GM19452 (cell line): ENCODE data around the gene ZNF792.
"Not testable (repeated sequence)": the region's sequence is repeated elsewhere in the genome, so short reads cannot be mapped to it uniquely, and the experiment has no call there.

ENCODE experiments used
- ATAC-seq: cut with Tn5 transposase; IDR thresholded peaks from one replicate; pipeline ENCODE4 v1.9.1; 2021; ENCODE audit not compliant: unreplicated experiment

The ZNF792 gene

GRCh38 chr19:34963573-34964406, at the start of gene ZNF792:
ZNF792 (minus strand) TSS chr19:34964229; CDS start chr19:34963662, 567 bp downstream.
- ATAC-seq, result peak; percentile 79

- ATAC-seq, result no peak
Observed at GRCh38 chr19:35013041-35013819, 49.2 kb upstream of the ZNF792 start.

DNA sequence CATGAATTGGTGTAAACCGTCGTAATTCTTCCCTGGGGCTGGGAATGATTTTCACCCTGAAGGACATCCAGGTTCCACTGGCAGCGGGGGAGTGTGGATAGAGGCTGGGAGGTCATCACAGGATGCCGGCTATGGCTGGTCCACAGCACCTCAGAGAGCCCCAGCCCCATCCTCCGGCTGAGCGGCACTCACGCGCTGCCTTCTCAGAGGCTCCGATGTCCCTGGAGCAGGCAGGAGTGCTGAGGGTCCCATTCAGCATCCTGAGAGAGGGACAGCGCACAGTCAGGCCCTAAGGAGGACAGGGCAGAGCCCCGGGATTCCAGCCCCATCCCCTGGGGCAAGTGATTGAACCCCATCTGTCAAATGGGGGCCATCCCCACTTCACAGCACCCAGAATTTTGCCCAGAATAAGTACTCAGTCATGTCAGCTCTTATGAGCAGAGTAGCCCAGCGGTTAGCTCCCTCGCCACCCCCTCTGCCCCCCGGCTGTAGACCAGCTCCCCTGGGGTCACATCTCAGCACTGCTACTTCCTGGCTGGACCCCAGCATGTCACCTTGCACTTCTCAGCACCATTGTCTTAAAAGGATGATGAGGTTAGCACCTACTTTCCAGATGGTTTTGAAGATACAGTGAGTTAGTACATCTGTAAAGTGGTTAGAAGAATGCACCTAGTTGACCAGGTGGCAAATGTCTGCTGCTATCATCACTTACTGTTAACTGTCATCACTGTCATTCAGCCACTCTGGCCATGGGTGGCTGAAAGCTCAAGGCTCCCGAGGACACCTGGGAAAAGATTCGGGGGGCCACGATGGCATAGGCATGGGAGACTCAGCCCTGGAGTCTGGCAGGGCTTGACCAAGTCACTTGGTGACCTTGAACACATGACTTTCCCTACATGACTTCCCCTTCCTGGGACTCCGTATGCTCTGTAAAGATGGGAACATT, 48.0 kb upstream of the ZNF792 start:
- ATAC-seq, result no peak

GRCh38 chr19:35011091-35011689, 47.2 kb upstream of the ZNF792 start:
- no peak for ATAC-seq

GRCh38 chr19:35009424-35010415, 45.7 kb upstream of the ZNF792 start:
- ATAC-seq, result no peak

DNA sequence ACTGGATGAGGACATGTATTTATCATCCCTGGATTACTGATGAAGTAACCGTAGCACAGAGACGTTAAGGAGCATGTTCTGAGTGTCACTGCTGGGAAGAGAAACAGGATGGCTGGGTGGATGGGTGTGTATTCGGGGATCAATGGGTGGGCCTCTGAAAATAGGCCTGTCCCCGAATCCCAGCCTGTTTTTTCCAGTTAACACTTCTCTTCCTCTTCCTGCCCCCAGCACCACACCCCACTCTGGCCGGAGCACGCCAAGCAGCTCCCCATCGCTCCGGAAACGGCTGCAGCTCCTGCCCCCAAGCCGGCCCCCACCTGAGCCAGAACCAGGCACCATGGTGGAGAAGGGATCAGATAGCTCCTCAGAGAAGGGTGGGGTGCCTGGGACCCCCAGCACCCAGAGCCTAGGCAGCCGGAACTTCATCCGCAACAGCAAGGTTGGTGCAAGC, 44.9 kb upstream of the ZNF792 start:
- no peak for ATAC-seq

DNA sequence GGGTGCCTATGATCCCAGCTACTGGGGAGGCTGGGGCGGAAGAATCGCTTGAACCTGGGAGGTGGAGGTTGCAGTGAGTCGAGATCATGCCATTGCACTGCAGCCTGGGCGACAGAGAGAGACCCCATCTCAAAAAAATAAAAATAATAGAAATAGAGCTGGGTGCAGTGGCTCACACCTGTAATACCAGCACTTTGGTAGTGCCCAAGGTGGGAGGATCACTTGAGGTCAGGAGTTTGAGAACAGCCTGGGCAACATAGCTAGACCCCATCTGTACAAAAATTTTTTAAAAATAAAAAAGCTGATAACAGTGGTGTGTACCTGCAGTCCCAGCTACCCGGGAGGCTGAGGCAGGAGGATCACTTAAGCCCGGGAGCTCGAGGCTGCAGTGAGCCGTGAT, 43.4 kb upstream of the ZNF792 start:
- ATAC-seq, result not testable (repeated sequence)

DNA sequence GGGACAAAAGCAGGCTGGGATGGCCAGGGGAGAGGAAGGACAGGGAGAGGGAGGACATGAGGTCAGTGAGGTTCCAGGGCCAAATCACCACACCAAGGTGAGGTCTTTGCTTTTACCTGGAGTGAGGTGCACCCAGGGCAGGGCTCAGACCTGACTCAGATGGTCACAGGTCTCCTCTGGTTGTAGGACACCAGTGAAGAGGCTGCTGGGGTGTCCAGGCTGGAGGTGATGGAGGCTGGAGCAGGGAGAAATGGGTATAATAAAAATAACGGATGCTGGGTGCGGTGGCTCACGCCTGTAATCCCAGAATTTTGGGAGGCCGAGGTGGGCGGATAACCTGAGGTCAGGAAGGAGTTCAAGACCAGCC, 43.0 kb upstream of the ZNF792 start:
- no peak for ATAC-seq

- ATAC-seq, result no peak
Observed at GRCh38 chr19:35006342-35006998, 42.4 kb upstream of the ZNF792 start.

GRCh38 chr19:35006007-35006341, 41.9 kb upstream of the ZNF792 start:
- ATAC-seq, result not testable (repeated sequence)

DNA sequence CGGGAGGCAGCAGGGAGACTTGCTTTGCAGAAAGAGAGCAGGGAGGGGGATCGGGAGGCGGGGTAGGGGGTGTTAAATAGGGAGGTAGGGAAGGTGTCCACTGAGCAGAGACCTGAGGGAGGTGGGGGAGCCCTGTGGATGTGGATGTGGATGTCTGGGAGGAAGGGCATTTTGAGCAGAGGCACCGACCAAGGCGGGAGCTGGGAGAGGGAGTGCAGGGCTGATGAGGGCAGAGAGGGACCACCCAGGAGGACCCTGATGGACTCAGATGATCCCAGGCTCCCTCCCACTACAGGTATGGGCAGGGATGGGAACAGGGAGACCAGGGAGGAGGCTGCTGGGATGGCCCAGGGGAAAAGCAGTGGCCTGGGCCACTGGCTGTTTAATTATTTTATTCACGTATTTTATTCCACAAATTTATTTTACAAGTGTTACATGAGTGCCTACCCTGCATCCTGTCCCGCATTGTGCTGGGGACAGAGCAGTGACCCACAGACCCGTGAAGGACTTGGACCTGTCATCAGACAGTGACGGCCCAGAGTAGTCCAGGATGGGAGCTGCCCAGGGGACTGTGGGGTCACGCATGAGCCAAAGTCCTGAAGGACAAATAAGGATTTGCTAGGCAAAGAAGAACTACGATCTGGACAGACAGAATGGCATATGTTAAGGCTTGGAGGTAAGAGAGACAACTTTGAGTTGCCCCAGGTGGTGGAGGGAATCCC, 41.4 kb upstream of the ZNF792 start:
- no peak for ATAC-seq

- ATAC-seq, result no peak
Observed at GRCh38 chr19:35004517-35005255, 40.7 kb upstream of the ZNF792 start.

- ATAC-seq, result no peak
Observed at GRCh38 chr19:35002037-35002535, 38.1 kb upstream of the ZNF792 start.

DNA sequence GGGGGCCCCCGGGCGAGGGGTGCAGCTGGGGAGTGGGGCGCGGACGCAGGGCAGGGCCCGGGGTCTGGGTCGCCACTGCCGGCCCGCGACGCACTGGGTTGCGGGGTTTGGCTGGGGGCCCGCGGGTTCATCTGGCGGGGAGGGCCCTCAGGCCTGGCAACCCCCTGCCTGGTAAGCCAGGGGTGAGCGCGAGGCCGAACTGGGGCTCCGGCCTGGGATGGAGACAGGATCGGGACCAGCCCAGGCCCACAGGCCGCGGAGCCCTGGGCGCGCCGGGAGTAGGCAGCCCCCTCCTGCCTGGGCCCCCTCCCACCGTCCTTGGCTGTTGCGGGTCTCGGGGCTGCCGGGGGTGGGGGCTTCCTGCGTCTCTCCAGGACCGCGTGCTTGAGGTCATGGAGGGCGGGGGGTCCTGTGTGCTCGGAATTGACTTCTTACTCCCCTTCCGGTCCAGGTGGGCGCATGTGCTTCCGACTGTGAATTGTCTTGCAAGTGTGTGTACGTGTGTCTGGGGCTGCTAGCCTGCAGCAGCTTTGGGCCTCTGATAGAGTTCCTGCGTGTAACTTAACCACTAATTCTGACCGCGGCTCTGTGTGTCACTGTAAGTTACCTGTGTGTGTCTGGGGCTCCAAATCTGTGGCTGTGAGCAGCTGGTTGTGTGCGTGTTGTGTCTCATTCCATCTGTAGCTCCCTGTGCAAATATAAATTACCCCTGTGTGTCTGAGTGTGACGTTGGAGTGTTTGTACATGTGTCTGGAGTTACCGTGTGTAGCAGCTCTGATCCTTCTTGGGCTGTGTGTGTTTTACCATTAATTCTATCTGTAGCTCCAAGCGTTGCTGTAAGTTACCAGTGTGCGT, 36.8 kb upstream of the ZNF792 start:
- ATAC-seq, result peak; percentile 24

- ATAC-seq, result no peak
Observed at GRCh38 chr19:35000338-35000646, 36.3 kb upstream of the ZNF792 start.

DNA sequence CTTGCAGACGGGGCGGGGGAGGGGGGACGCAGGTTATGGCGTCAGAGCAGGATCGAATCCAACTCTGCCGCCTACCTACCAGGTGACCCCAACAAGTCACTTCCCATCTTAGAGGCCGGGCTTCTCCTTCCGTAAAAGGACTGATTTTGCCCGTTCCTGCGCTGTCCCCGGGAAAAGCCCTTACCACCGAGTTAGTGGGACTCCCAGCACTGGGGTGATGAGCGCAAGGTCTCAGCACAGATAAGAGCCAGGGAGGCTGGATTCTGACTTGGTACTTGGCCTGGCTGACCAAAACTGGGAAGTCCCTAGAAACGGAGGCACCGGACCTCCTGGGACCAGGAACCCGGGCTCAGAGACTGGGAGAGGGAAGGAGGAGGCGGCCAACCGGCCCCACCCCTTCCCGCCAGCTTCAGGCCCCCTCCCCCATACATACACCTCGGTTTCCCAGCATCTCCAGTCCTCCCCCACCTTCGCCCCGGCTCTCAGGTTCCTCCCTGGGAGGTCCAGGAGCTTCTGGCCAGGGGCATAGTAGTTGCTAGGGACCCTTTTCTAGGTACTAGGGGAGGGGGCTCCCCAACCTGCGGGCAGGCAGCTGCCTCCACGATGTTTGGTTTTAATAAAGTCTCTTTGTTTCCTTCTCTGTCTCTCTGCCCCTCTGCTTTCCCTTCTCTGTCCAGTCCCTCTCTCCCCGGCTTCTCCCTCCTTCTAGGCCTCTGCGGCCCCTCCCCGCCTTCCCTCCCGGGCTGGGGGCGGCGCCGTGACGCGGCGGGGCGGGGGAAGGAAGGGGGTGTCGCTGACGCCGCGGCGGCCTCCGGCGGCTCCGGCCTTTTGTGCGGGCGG, 35.7 kb upstream of the ZNF792 start, which contains the start of gene GRAMD1A:
TSS of gene GRAMD1A (plus strand) at position 826 of the 840 bp plus-strand sequence. CDS start 156 bp downstream, outside the sequence.
- ATAC-seq, result peak; percentile 49
